ENCODE results near the gene DNAJC3. TPM values are rescaled to one million over a fixed set of nuclear protein-coding genes. Genes with fewer than 3 reads are reported as not detected.

DNAJC3 gene
- total RNA-seq, 1 donor from 2014 or later = 51.7 TPM

DNA sequence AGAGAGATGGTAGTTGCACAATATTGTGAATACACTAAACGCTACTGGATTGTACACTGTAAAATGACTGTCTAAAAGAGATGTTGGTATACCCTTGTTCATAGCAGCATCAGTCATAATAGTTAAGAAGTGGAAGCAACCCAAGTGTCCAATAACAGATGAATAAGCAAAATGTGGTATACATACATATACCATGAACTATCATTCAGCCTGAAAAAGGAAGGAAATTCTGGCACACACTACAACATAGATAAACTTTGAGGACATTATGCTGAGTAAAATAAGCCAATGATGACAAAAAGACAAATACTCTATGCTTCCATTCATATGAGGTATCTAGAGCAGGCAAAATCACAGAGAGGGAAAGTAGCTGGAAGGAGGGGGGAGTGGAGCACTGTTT, 48.5 kb upstream of the DNAJC3 start:
- H3K9ac ChIP-seq (ENCODE audit: low read length) = no peak overlapping the region
- H3K4me3 ChIP-seq (ENCODE audit: insufficient read depth, low read depth, low read length) = no peak overlapping the region
- H3K4me3 Mint-ChIP-seq (ENCODE audit: unreplicated experiment) = no peak overlapping the region
- H3K4me2 ChIP-seq (ENCODE audit: low read length) = no peak overlapping the region
- H3K27ac Mint-ChIP-seq (ENCODE audit: unreplicated experiment) = no peak overlapping the region
- H3K4me1 Mint-ChIP-seq (ENCODE audit: low read depth, unreplicated experiment) = peaks cover 9% of the 10 kb centered on the region
- no peaks in the 10 kb centered on the region for H3K27me3 ChIP-seq (ENCODE audit: insufficient read depth, low read length)
- H3K36me3 ChIP-seq (ENCODE audit: insufficient read depth, low read length) = peaks cover 49% of the 10 kb centered on the region
- peaks cover 4% of the 10 kb centered on the region for H3K4me1 ChIP-seq (ENCODE audit: insufficient read depth, low read length)
- H2AFZ ChIP-seq (ENCODE audit: low read depth, low read length) = no peak overlapping the region
- peaks cover 24% of the 10 kb centered on the region for H4K20me1 ChIP-seq (ENCODE audit: insufficient read depth, low read length)
- FAIRE-seq (no peak), DNase-seq (ENCODE audit: low read depth) (no peak)
- peaks cover 45% of the 10 kb centered on the region for H3K36me3 Mint-ChIP-seq (ENCODE audit: low read depth, unreplicated experiment)
- H3K27me3 Mint-ChIP-seq (ENCODE audit: low read depth, unreplicated experiment) = no peaks in the 10 kb centered on the region
- H3K9me3 Mint-ChIP-seq (ENCODE audit: unreplicated experiment) = no peaks in the 10 kb centered on the region
- H3K79me2 ChIP-seq (ENCODE audit: insufficient read depth, low read length) = peaks cover 3% of the 10 kb centered on the region
- no peak for TF ChIP-seq EZH2 (IDR thresholded peaks at IDR 0.05; ENCODE audit: insufficient read depth, low read length)
- TF ChIP-seq, protein P1, sequence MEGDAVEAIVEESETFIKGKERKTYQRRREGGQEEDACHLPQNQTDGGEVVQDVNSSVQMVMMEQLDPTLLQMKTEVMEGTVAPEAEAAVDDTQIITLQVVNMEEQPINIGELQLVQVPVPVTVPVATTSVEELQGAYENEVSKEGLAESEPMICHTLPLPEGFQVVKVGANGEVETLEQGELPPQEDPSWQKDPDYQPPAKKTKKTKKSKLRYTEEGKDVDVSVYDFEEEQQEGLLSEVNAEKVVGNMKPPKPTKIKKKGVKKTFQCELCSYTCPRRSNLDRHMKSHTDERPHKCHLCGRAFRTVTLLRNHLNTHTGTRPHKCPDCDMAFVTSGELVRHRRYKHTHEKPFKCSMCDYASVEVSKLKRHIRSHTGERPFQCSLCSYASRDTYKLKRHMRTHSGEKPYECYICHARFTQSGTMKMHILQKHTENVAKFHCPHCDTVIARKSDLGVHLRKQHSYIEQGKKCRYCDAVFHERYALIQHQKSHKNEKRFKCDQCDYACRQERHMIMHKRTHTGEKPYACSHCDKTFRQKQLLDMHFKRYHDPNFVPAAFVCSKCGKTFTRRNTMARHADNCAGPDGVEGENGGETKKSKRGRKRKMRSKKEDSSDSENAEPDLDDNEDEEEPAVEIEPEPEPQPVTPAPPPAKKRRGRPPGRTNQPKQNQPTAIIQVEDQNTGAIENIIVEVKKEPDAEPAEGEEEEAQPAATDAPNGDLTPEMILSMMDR (IDR thresholded peaks at IDR 0.05; ENCODE audit: insufficient read depth, low read depth, low read length) = no peak
- no peaks in the 10 kb centered on the region for H3K9me3 ChIP-seq (ENCODE audit: insufficient read depth, low read depth, low read length)
- H3K27ac ChIP-seq (ENCODE audit: low read depth, low read length) = no peak overlapping the region

DNA sequence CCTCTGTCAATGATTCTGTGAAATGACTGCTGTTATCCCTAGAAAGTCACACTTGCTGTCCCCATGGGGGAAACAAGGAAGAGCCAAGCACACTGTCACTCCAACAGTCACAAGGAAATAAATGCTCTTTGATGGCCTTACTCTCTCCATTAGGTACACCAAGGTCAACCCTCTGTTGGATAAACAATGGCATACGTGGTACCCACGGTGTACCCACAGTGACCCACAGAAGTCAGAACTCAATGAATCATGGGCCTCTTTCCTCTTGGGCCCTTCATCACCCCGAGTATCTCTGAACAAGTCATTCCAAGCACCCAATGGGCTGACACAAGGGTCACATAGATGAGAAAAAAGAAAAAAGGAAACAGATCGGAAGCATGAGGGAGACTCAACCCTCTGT, 47.9 kb upstream of the DNAJC3 start:
- Histone ChIP-seq H3K9ac (ENCODE audit: low read length) (no peak overlapping the region), H3K27me3 (ENCODE audit: insufficient read depth, low read length) (no peaks in the 10 kb centered on the region), H3K4me1 (ENCODE audit: insufficient read depth, low read length) (peaks cover 4% of the 10 kb centered on the region), H2AFZ (ENCODE audit: low read depth, low read length) (no peak overlapping the region), H3K4me3 (ENCODE audit: insufficient read depth, low read depth, low read length) (no peak overlapping the region), H3K27ac (ENCODE audit: low read depth, low read length) (no peak overlapping the region), H4K20me1 (ENCODE audit: insufficient read depth, low read length) (peaks cover 22% of the 10 kb centered on the region), H3K79me2 (ENCODE audit: insufficient read depth, low read length) (peaks cover 3% of the 10 kb centered on the region), H3K36me3 (ENCODE audit: insufficient read depth, low read length) (peaks cover 53% of the 10 kb centered on the region), H3K9me3 (ENCODE audit: insufficient read depth, low read depth, low read length) (no peaks in the 10 kb centered on the region), H3K4me2 (ENCODE audit: low read length) (no peak overlapping the region)
- no peaks in the 10 kb centered on the region for H3K9me3 Mint-ChIP-seq (ENCODE audit: unreplicated experiment)
- H3K36me3 Mint-ChIP-seq (ENCODE audit: low read depth, unreplicated experiment) = peaks cover 45% of the 10 kb centered on the region
- no peaks in the 10 kb centered on the region for H3K27me3 Mint-ChIP-seq (ENCODE audit: low read depth, unreplicated experiment)
- no peak overlapping the region for H3K27ac Mint-ChIP-seq (ENCODE audit: unreplicated experiment)
- DNase-seq (ENCODE audit: low read depth) = no peak
- FAIRE-seq = no peak
- peaks cover 7% of the 10 kb centered on the region for H3K4me1 Mint-ChIP-seq (ENCODE audit: low read depth, unreplicated experiment)
- no peak overlapping the region for H3K4me3 Mint-ChIP-seq (ENCODE audit: unreplicated experiment)
- TF ChIP-seq EZH2 (IDR thresholded peaks at IDR 0.05; ENCODE audit: insufficient read depth, low read length) = no peak
- TF ChIP-seq, protein P1 (IDR thresholded peaks at IDR 0.05; ENCODE audit: insufficient read depth, low read depth, low read length) = no peak

DNA sequence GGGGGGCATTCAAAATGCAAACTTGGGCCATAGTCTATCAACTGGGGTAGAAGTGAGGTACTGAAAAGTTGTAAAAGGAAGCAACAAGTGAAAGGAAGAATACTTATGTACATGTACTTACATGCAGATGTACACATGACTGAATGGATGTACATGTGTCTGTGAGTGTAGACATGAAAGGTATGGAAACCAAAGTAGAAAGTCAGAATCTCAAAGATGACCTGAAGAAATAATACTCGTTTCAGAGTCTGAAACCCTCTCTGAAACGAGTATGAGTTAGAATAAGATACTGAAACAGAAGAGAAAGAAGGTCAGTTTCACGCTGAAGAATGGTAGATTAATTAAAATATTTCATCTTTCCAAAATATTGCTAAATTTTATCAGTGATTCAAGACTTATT, 46.3 kb upstream of the DNAJC3 start:
- H3K36me3 ChIP-seq (ENCODE audit: insufficient read depth, low read length) = peaks cover 47% of the 10 kb centered on the region
- no peaks in the 10 kb centered on the region for H3K27me3 Mint-ChIP-seq (ENCODE audit: low read depth, unreplicated experiment)

More for the DNA sequence above, 46.3 kb upstream of the DNAJC3 start:
- Mint-ChIP-seq H3K4me3 (ENCODE audit: unreplicated experiment) (no peak overlapping the region), H3K4me1 (ENCODE audit: low read depth, unreplicated experiment) (no peaks in the 10 kb centered on the region), H3K36me3 (ENCODE audit: low read depth, unreplicated experiment) (peaks cover 41% of the 10 kb centered on the region), H3K9me3 (ENCODE audit: unreplicated experiment) (no peaks in the 10 kb centered on the region), H3K27ac (ENCODE audit: unreplicated experiment) (no peak overlapping the region)
- no peak overlapping the region for H3K9ac ChIP-seq (ENCODE audit: low read length)
- TF ChIP-seq, protein P1 (IDR thresholded peaks at IDR 0.05; ENCODE audit: insufficient read depth, low read depth, low read length) = no peak
- no peak for TF ChIP-seq EZH2 (IDR thresholded peaks at IDR 0.05; ENCODE audit: insufficient read depth, low read length)
- no peak for FAIRE-seq
- H3K27ac ChIP-seq (ENCODE audit: low read depth, low read length) = no peak overlapping the region
- no peak for DNase-seq (ENCODE audit: low read depth)
- no peaks in the 10 kb centered on the region for H3K9me3 ChIP-seq (ENCODE audit: insufficient read depth, low read depth, low read length)
- H3K4me2 ChIP-seq (ENCODE audit: low read length) = no peak overlapping the region
- no peak overlapping the region for H2AFZ ChIP-seq (ENCODE audit: low read depth, low read length)
- H3K4me3 ChIP-seq (ENCODE audit: insufficient read depth, low read depth, low read length) = no peak overlapping the region
- H3K4me1 ChIP-seq (ENCODE audit: insufficient read depth, low read length) = peaks cover 4% of the 10 kb centered on the region
- H4K20me1 ChIP-seq (ENCODE audit: insufficient read depth, low read length) = peaks cover 21% of the 10 kb centered on the region
- no peaks in the 10 kb centered on the region for H3K27me3 ChIP-seq (ENCODE audit: insufficient read depth, low read length)
- H3K79me2 ChIP-seq (ENCODE audit: insufficient read depth, low read length) = peaks cover 3% of the 10 kb centered on the region
